ENCODE data around the gene TAPBP. TPM values are rescaled to one million over a fixed set of nuclear protein-coding genes. Genes with fewer than 3 reads are reported as not detected.

Gene TAPBP
- total and polyA plus RNA-seq, 9 of the 15 experiments (the other 6 are each of a cell fraction or from before 2014, with no cell fraction given): 5.6 to 74.0 (median 22.3) TPM

DNA sequence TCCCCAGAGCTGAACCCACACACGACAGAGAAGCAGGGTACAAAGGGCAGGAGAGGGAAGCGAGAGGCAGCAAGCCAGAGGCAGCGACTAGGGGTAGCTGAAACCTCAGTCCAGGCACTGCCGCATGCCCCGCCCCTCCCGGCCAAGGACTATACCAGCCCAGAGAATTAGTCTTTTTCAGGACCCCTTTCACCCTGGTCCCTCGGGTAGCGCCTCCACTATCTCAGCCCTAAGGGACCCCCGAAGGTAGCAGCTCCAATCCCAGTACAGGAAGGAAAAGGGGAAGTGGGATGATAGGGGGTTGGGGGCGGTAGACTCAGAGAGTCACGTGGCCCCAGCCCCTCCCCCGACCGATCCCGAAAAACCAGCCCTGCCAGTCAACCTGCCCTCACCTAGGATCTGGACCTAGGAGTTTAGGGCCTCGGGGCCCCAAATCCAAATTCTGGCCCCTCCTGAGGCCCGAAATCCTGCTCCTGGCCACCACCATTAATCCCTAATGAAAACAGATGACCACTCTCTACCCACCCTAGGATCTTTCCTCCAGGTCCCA, 16.4 kb downstream of the TAPBP start:
- no TSS peak for BruUV-seq (replicated peaks)
- DNase-seq (ENCODE audit: extremely low read depth in 1 of 4, low spot score in 3 of 4): peak; percentile 50 to 64 (median 61)
- intact Hi-C loops (cut with micrococcal nuclease): loop anchor here (5.0 kb wide), 3 partner anchors 95 to 130 kb away; partner anchors contain the start of genes KIFC1 and PHF1
- no peak for TF ChIP-seq NBN (IDR thresholded peaks at IDR 0.05; ENCODE audit: low read depth)
- TF ChIP-seq ZNF354B (CRISPR knock-in tag; IDR thresholded peaks at IDR 0.05): no peak
- no peak for TF ChIP-seq MEIS2 (IDR thresholded peaks at IDR 0.05; ENCODE audit: partially characterized antibody)
- TF ChIP-seq MYC (IDR thresholded peaks at IDR 0.05; ENCODE audit: low read depth, low read length): peak; percentile 20; the same call in 1 of the 2 replicates
- no peak for TF ChIP-seq MYC (CRISPR knock-in tag; IDR thresholded peaks at IDR 0.05; ENCODE audit: borderline replicate concordance, low read depth)
- no peak for TF ChIP-seq NRF1 (conservative IDR thresholded peaks at IDR 0.05 in 1 of 2, IDR thresholded peaks at IDR 0.05 in 1 of 2)
- TF ChIP-seq STAT5A (IDR thresholded peaks at IDR 0.05; ENCODE audit: borderline replicate concordance, low read length): no peak
- no peak for TF ChIP-seq THRAP3 (IDR thresholded peaks at IDR 0.05; ENCODE audit: borderline replicate concordance)
- TF ChIP-seq SOX6 (IDR thresholded peaks at IDR 0.05): no peak
- TF ChIP-seq ZBTB17 (CRISPR knock-in tag; IDR thresholded peaks at IDR 0.05): no peak
- TF ChIP-seq, protein P1, sequence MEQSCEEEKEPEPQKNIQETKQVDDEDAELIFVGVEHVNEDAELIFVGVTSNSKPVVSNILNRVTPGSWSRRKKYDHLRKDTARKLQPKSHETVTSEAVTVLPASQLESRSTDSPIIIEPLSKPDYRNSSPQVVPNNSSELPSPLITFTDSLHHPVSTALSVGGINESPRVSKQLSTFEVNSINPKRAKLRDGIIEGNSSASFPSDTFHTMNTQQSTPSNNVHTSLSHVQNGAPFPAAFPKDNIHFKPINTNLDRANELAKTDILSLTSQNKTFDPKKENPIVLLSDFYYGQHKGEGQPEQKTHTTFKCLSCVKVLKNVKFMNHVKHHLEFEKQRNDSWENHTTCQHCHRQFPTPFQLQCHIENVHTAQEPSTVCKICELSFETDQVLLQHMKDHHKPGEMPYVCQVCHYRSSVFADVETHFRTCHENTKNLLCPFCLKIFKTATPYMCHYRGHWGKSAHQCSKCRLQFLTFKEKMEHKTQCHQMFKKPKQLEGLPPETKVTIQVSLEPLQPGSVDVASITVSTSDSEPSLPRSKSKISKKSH (CRISPR knock-in tag; IDR thresholded peaks at IDR 0.05): no peak
- TF ChIP-seq GABPB2 (CRISPR knock-in tag; conservative IDR thresholded peaks at IDR 0.05): no peak
- TF ChIP-seq RUNX1 (IDR thresholded peaks at IDR 0.05; ENCODE audit: low read depth): no peak
- TF ChIP-seq ERF (CRISPR knock-in tag; IDR thresholded peaks at IDR 0.05): no peak
- TF ChIP-seq NR4A1 (CRISPR knock-in tag; IDR thresholded peaks at IDR 0.05): no peak
- no peak for TF ChIP-seq NR4A1 (tag; IDR thresholded peaks at IDR 0.05)
- TF ChIP-seq, protein P2, sequence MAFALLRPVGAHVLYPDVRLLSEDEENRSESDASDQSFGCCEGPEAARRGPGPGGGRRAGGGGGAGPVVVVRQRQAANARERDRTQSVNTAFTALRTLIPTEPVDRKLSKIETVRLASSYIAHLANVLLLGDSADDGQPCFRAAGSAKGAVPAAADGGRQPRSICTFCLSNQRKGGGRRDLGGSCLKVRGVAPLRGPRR (CRISPR knock-in tag; IDR thresholded peaks at IDR 0.05): no peak
- TF ChIP-seq, protein P3, sequence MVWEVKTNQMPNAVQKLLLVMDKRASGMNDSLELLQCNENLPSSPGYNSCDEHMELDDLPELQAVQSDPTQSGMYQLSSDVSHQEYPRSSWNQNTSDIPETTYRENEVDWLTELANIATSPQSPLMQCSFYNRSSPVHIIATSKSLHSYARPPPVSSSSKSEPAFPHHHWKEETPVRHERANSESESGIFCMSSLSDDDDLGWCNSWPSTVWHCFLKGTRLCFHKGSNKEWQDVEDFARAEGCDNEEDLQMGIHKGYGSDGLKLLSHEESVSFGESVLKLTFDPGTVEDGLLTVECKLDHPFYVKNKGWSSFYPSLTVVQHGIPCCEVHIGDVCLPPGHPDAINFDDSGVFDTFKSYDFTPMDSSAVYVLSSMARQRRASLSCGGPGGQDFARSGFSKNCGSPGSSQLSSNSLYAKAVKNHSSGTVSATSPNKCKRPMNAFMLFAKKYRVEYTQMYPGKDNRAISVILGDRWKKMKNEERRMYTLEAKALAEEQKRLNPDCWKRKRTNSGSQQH (CRISPR knock-in tag; IDR thresholded peaks at IDR 0.05): no peak
- TF ChIP-seq, protein P4, sequence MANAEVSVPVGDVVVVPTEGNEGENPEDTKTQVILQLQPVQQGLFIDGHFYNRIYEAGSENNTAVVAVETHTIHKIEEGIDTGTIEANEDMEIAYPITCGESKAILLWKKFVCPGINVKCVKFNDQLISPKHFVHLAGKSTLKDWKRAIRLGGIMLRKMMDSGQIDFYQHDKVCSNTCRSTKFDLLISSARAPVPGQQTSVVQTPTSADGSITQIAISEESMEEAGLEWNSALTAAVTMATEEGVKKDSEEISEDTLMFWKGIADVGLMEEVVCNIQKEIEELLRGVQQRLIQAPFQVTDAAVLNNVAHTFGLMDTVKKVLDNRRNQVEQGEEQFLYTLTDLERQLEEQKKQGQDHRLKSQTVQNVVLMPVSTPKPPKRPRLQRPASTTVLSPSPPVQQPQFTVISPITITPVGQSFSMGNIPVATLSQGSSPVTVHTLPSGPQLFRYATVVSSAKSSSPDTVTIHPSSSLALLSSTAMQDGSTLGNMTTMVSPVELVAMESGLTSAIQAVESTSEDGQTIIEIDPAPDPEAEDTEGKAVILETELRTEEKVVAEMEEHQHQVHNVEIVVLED (CRISPR knock-in tag; IDR thresholded peaks at IDR 0.05): no peak
- TF ChIP-seq TGIF2 (CRISPR knock-in tag; IDR thresholded peaks at IDR 0.05): no peak

More for the DNA sequence above, 16.4 kb downstream of the TAPBP start:
- Histone ChIP-seq H3K79me2 (ENCODE audit: control insufficient read depth, insufficient read depth, low read length) (peaks cover 48% of the 10 kb centered on the region), H3K9me1 (ENCODE audit: control insufficient read depth, insufficient read depth, low read length) (peaks cover 6% of the 10 kb centered on the region), H3K4me1 (replicated peaks in 1 of 2; ENCODE audit: control insufficient read depth in 2 of 2, insufficient read depth in 2 of 2, low read length in 2 of 2) (peaks cover 11 to 45% of the 10 kb centered on the region in 2 experiments), H2AFZ (ENCODE audit: low read depth, low read length) (peak overlapping the region; percentile 22), H3K9me3 (replicated peaks; ENCODE audit: control insufficient read depth, insufficient read depth, low read depth, low read length) (no peaks in the 10 kb centered on the region), H3K9ac (ENCODE audit: insufficient read depth in 1 of 2, low read depth in 2 of 2, low read length in 2 of 2) (peak overlapping the region; percentile 89 to 94), H3K27me3 (ENCODE audit: control insufficient read depth in 2 of 2, insufficient read depth in 2 of 2, low read length in 2 of 2) (no peaks in the 10 kb centered on the region), H3K4me2 (ENCODE audit: insufficient read depth, low read length) (peak overlapping the region; percentile 79), H3K36me3 (ENCODE audit: control insufficient read depth, insufficient read depth, low read length) (peaks cover 56% of the 10 kb centered on the region), H3K4me3 (peak overlapping the region; percentile 64), H3K27ac (ENCODE audit: extremely low read depth, low read depth, low read length) (peak overlapping the region; percentile 94; the same call in 2 of the 3 replicates), H4K20me1 (replicated peaks; ENCODE audit: control insufficient read depth, insufficient read depth, low read length) (0 out of 2 replicates have a peak, but pooled peaks cover 3% of the 10 kb centered on the region)
- POLR2A ChIA-PET: interaction anchor here (0.6 to 3.8 kb wide), 10 partner anchors 8 to 354 kb away, joined by 3 to 20 read pairs (median 3); partner anchors contain the start of genes B3GALT4, PFDN6 and WDR46
- 21% methylated on average over 13 of the region's 16 CpGs for WGBS (ENCODE audit: insufficient coverage, low coverage, missing lambda C conversion rate)
- ATAC-seq: no peak
- CTCF ChIA-PET (ENCODE audit: low intra/inter-chr PET ratio): interaction anchor here (0.5 kb wide), 1 partner anchor 76 kb away, joined by 7 read pairs; no protein-coding TSS in a partner anchor
- in situ Hi-C loops (cut with MboI): no loop called here
- FAIRE-seq: no peak

All from K562 (cell line).